Measurements from ENCODE around the gene PPIL1.

Gene PPIL1

GRCh38 chr6:36863670-36864540 lies 10.7 kb downstream of the PPIL1 start:
- TF ChIP-seq SIN3A (IDR thresholded peaks at IDR 0.05; ENCODE audit: borderline replicate concordance, insufficient read depth, low read length), result no peak
- no peak for TF ChIP-seq TAF1 (IDR thresholded peaks at IDR 0.05; ENCODE audit: borderline replicate concordance, insufficient read depth, low read length)
- no peak for TF ChIP-seq POLR2AphosphoS5 (IDR thresholded peaks at IDR 0.05; ENCODE audit: low read depth, low read length)
- TF ChIP-seq, protein P1, sequence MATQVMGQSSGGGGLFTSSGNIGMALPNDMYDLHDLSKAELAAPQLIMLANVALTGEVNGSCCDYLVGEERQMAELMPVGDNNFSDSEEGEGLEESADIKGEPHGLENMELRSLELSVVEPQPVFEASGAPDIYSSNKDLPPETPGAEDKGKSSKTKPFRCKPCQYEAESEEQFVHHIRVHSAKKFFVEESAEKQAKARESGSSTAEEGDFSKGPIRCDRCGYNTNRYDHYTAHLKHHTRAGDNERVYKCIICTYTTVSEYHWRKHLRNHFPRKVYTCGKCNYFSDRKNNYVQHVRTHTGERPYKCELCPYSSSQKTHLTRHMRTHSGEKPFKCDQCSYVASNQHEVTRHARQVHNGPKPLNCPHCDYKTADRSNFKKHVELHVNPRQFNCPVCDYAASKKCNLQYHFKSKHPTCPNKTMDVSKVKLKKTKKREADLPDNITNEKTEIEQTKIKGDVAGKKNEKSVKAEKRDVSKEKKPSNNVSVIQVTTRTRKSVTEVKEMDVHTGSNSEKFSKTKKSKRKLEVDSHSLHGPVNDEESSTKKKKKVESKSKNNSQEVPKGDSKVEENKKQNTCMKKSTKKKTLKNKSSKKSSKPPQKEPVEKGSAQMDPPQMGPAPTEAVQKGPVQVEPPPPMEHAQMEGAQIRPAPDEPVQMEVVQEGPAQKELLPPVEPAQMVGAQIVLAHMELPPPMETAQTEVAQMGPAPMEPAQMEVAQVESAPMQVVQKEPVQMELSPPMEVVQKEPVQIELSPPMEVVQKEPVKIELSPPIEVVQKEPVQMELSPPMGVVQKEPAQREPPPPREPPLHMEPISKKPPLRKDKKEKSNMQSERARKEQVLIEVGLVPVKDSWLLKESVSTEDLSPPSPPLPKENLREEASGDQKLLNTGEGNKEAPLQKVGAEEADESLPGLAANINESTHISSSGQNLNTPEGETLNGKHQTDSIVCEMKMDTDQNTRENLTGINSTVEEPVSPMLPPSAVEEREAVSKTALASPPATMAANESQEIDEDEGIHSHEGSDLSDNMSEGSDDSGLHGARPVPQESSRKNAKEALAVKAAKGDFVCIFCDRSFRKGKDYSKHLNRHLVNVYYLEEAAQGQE (IDR thresholded peaks at IDR 0.05; ENCODE audit: insufficient read depth in 1 of 2, low read depth in 2 of 2, low read length in 2 of 2), result no peak
- TF ChIP-seq FOXP2 (optimal IDR thresholded peaks at IDR 0.05; ENCODE audit: borderline replicate concordance, extremely low read depth, extremely low read length, insufficient read depth), result no peak

DNA sequence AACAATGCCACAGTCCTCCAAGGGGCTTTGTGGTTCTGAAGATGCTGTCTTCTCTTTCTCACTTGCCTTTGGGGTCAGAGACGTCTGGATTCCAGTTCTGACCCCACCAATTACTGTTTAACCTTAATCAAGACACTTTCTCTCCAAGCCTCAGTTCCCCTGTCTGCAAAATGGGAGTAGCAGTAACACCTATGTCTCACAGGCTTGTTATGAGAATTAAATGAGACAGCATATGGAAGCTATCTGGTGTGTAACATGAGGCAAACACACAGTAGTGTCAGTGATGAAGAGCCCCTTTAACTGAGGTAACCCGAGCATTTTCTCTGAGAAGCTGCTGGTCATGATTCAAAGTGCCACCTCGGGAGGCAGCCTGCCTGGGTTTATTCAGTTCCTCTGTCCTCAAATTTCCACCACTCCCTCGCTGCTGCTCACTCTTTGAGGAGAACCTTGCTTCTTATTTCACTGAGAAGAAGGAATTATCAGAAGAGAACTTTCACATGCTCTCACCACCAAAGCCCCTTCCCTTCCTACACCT lies 11.7 kb downstream of the PPIL1 start:
- TF ChIP-seq POLR2AphosphoS5 (IDR thresholded peaks at IDR 0.05; ENCODE audit: low read depth, low read length) (no peak), FOXP2 (optimal IDR thresholded peaks at IDR 0.05; ENCODE audit: borderline replicate concordance, extremely low read depth, extremely low read length, insufficient read depth) (no peak), TAF1 (IDR thresholded peaks at IDR 0.05; ENCODE audit: borderline replicate concordance, insufficient read depth, low read length) (no peak), SIN3A (IDR thresholded peaks at IDR 0.05; ENCODE audit: borderline replicate concordance, insufficient read depth, low read length) (no peak)
- TF ChIP-seq, protein P1 (IDR thresholded peaks at IDR 0.05; ENCODE audit: insufficient read depth in 1 of 2, low read depth in 2 of 2, low read length in 2 of 2), result no peak

GRCh38 chr6:36862164-36862847 lies 12.3 kb downstream of the PPIL1 start:
- TF ChIP-seq, protein P1 (IDR thresholded peaks at IDR 0.05; ENCODE audit: insufficient read depth in 1 of 2, low read depth in 2 of 2, low read length in 2 of 2), result no peak
- TF ChIP-seq FOXP2 (optimal IDR thresholded peaks at IDR 0.05; ENCODE audit: borderline replicate concordance, extremely low read depth, extremely low read length, insufficient read depth) (no peak), POLR2AphosphoS5 (IDR thresholded peaks at IDR 0.05; ENCODE audit: low read depth, low read length) (no peak), SIN3A (IDR thresholded peaks at IDR 0.05; ENCODE audit: borderline replicate concordance, insufficient read depth, low read length) (no peak), TAF1 (IDR thresholded peaks at IDR 0.05; ENCODE audit: borderline replicate concordance, insufficient read depth, low read length) (no peak)

DNA sequence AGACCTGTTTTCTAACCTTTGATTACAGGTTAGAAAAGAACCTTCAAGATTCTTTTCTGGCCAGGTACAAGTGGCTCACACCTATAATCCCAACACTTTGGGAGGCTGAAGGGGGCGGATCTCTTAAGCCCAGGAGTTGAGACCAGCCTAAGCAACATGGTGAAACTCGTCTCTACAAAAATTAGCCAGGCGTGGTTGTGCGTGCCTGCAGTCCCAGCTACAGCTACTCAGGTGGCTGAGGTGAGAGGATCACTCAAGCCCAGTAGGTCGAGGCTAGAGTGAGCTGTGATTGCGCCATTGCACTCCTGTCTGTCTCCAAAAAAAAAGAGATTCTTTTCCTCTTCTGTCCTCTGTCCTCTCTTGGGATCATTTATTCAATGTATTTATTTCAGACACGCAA lies 14.5 kb downstream of the PPIL1 start:
- no peak for TF ChIP-seq SIN3A (IDR thresholded peaks at IDR 0.05; ENCODE audit: borderline replicate concordance, insufficient read depth, low read length)
- no peak for TF ChIP-seq FOXP2 (optimal IDR thresholded peaks at IDR 0.05; ENCODE audit: borderline replicate concordance, extremely low read depth, extremely low read length, insufficient read depth)
- TF ChIP-seq TAF1 (IDR thresholded peaks at IDR 0.05; ENCODE audit: borderline replicate concordance, insufficient read depth, low read length), result no peak
- no peak for TF ChIP-seq POLR2AphosphoS5 (IDR thresholded peaks at IDR 0.05; ENCODE audit: low read depth, low read length)
- TF ChIP-seq, protein P1 (IDR thresholded peaks at IDR 0.05; ENCODE audit: insufficient read depth in 1 of 2, low read depth in 2 of 2, low read length in 2 of 2), result no peak

All from PFSK-1 (cell line).